ENCODE measurements around the gene KCP. TPM values are rescaled to one million over a fixed set of nuclear protein-coding genes. Genes with fewer than 3 reads are reported as not detected.
A peak's percentile ranks its signal among the peaks of the same experiment; 100 is the strongest.

The KCP gene
- total and polyA plus RNA-seq, 8 donors: 1.5 to 9.8 (median 7.0) TPM

DNA sequence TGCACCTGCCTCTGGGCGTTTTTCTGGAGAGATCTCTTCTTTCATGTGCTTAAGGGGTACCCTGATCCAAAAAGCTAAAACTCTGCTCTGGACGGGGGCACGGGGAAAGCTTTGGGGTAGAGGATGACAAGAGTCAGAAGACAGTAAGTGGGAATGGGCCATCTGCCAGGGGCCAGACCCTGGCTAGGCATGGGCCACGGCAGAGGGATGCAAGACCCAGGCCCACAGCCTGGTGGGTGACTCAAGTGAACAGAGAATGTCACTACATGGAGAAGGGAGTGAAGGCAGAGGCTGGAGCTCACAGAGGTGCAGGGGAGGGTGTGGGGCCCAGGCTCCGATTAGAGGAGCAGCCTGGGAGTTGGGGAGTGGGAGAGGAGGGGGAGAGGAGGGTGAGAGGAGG lies 65.0 kb downstream of the KCP start:
- Histone ChIP-seq H3K27me3 (no peaks in the 10 kb centered on the region), H3K36me3 (no peaks in the 10 kb centered on the region), H3K4me1 (no peaks in the 10 kb centered on the region), H3K4me3 (no peak overlapping the region), H3K9me3 (no peaks in the 10 kb centered on the region), H3K27ac (no peak overlapping the region)
- ATAC-seq (no peak), DNase-seq (peak in 1 of 4 donors; percentile 41)
- intact Hi-C loops (cut with DNase I): no loop called here
- TF ChIP-seq, protein P1, sequence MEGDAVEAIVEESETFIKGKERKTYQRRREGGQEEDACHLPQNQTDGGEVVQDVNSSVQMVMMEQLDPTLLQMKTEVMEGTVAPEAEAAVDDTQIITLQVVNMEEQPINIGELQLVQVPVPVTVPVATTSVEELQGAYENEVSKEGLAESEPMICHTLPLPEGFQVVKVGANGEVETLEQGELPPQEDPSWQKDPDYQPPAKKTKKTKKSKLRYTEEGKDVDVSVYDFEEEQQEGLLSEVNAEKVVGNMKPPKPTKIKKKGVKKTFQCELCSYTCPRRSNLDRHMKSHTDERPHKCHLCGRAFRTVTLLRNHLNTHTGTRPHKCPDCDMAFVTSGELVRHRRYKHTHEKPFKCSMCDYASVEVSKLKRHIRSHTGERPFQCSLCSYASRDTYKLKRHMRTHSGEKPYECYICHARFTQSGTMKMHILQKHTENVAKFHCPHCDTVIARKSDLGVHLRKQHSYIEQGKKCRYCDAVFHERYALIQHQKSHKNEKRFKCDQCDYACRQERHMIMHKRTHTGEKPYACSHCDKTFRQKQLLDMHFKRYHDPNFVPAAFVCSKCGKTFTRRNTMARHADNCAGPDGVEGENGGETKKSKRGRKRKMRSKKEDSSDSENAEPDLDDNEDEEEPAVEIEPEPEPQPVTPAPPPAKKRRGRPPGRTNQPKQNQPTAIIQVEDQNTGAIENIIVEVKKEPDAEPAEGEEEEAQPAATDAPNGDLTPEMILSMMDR (IDR thresholded peaks at IDR 0.05): no peak

DNA sequence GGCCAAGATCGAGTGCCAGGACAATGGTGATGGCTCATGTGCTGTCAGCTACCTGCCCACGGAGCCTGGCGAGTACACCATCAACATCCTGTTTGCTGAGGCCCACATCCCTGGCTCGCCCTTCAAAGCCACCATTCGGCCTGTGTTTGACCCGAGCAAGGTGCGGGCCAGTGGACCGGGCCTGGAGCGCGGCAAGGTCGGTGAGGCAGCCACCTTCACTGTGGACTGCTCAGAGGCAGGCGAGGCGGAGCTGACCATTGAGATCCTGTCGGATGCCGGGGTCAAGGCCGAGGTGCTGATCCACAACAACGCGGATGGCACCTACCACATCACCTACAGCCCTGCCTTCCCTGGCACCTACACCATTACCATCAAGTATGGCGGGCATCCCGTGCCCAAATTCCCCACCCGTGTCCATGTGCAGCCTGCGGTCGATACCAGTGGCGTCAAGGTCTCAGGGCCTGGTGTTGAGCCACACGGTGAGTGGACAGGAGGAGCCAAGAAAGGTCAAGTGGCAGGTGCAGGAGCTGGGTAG lies 65.7 kb downstream of the KCP start:
- Histone ChIP-seq H3K4me1 (no peaks in the 10 kb centered on the region), H3K27ac (no peak overlapping the region), H3K27me3 (no peaks in the 10 kb centered on the region), H3K9me3 (no peaks in the 10 kb centered on the region), H3K36me3 (no peaks in the 10 kb centered on the region), H3K4me3 (no peak overlapping the region)
- DNase-seq (peak in 1 of 4 donors; percentile 60), ATAC-seq (no peak)
- TF ChIP-seq, protein P1 (IDR thresholded peaks at IDR 0.05): no peak
- intact Hi-C loops (cut with DNase I): no loop called here

DNA sequence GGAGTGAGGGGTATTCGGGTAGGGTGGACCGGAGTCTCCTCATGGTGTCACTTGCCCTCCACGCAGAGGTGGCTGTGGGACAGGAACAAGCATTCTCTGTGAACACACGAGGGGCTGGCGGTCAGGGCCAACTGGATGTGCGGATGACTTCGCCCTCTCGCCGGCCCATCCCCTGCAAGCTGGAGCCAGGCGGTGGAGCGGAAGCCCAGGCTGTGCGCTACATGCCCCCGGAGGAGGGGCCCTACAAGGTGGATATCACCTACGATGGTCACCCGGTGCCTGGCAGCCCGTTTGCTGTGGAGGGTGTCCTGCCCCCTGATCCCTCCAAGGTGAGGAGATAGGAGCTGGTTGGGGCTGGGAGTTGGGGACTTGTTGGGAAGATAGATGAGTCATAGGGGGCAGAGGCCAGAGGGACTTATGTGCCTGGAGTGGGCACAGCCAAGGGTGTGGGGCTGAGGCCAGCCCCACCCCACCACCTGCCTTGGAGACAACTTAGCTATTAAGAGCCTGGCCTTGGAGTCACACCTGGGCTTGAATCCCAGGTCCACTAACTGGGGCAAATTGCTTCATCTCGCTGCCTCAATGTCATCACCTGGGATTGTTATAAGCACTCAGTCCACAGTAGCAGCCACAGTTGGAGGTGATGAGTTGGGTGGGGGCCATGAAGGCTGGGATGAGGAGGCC lies 66.4 kb downstream of the KCP start:
- Histone ChIP-seq H3K4me1 (no peaks in the 10 kb centered on the region), H3K9me3 (no peaks in the 10 kb centered on the region), H3K27me3 (no peaks in the 10 kb centered on the region), H3K27ac (no peak overlapping the region), H3K36me3 (no peaks in the 10 kb centered on the region), H3K4me3 (no peak overlapping the region)
- intact Hi-C loops (cut with DNase I): no loop called here
- ATAC-seq (no peak), DNase-seq (peak in 1 of 4 donors; percentile 51)
- TF ChIP-seq, protein P1 (IDR thresholded peaks at IDR 0.05): no peak

DNA sequence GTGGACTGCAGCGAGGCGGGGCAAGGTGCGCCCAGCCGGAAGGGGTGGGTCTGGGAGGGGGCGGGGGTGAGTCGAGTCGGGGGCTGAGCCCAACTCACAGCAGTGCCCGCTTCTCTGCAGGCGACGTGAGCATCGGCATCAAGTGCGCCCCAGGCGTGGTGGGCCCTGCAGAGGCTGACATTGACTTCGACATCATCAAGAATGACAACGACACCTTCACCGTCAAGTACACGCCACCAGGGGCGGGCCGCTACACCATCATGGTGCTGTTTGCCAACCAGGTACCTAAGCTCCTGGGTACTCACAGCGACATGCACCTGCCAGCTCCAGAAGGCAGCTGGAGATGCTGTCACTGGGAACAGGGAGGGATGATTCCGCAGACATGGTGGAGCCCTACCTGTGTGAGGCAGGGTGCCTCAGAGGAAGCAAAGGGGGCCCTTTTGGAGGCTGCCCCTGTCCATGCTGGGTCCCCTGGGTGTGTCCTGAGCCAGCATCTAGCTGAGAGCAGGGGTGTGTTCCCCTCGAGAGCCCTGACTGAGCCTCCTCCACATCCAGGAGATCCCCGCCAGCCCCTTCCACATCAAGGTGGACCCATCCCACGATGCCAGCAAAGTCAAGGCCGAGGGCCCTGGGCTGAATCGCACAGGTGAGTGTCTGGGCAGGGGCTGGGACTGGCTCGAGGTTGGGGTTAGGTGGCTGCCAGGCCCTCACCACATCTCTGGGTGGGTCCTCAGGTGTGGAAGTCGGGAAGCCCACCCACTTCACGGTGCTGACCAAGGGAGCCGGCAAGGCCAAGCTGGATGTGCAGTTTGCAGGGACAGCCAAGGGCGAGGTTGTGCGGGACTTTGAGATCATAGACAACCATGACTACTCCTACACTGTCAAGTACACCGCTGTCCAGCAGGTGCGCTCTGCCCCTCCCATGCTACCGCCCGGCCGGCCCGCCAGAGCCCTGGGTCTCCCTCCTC lies 67.6 kb downstream of the KCP start:
- TF ChIP-seq, protein P1 (IDR thresholded peaks at IDR 0.05): no peak
- Histone ChIP-seq H3K4me3 (no peak overlapping the region), H3K4me1 (no peaks in the 10 kb centered on the region), H3K36me3 (no peaks in the 10 kb centered on the region), H3K9me3 (no peaks in the 10 kb centered on the region), H3K27ac (no peak overlapping the region), H3K27me3 (no peaks in the 10 kb centered on the region)
- ATAC-seq (no peak), DNase-seq (peak in 1 of 4 donors; percentile 76)
- intact Hi-C loops (cut with DNase I): no loop called here
